ENCODE measurements around the gene PLOD1. TPM values are rescaled to one million over a fixed set of nuclear protein-coding genes. Genes with fewer than 3 reads are reported as not detected.

The PLOD1 gene
- total RNA-seq, 1 donor from 2014 or later, result 147 TPM

DNA sequence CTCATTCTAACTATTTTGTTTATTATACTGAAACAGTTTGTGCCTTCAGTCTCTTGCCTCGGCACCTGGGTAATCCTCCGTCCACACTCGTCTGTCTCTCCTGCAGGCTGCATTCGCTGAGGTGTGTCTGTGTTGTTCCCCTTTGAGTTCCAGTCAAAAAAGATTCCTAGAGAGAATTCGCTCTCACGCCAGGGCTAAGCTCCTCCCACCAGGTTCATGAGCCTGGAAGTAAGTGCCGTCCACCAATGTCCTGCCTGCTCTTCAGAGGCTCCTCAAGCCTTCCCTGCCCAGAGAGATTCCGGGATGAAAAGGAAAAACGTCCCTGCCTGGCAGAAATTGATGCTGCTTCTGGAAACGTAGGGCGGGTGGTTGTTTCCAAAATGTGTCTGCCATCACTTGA lies 21.2 kb upstream of the PLOD1 start:
- DNase-seq (ENCODE audit: low read depth), result no peak
- no peak for TF ChIP-seq CTCF (conservative IDR thresholded peaks at IDR 0.05; ENCODE audit: low read depth, low read length)
- no peak overlapping the region for H3K4me3 ChIP-seq (ENCODE audit: low read depth, low read length)

GRCh38 chr1:11914024-11914423 lies 20.5 kb upstream of the PLOD1 start:
- TF ChIP-seq CTCF (conservative IDR thresholded peaks at IDR 0.05; ENCODE audit: low read depth, low read length), result no peak
- H3K4me3 ChIP-seq (ENCODE audit: low read depth, low read length), result no peak overlapping the region
- no peak for DNase-seq (ENCODE audit: low read depth)

GRCh38 chr1:11918799-11919519 lies 15.6 kb upstream of the PLOD1 start:
- DNase-seq (ENCODE audit: low read depth), result no peak
- no peak for TF ChIP-seq CTCF (conservative IDR thresholded peaks at IDR 0.05; ENCODE audit: low read depth, low read length)
- no peak overlapping the region for H3K4me3 ChIP-seq (ENCODE audit: low read depth, low read length)

DNA sequence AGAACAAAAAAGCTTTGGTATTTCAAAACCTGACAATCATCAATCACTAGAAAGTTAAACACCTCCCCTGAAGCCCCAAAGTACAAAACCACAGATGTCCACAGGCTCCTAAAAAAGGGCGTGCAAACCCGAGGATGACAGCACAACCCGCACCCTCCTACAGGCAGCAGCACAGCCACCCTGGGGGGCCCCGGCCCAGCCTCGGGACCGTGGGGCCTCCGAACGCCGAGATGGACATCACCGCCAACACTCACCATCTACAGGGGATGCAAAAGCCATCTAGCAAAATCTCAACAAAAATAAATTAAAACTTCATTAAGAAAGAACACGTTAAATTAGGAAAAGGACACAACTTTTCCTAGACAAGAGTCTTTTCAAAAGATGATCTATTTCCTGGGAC lies 14.9 kb upstream of the PLOD1 start:
- TF ChIP-seq CTCF (conservative IDR thresholded peaks at IDR 0.05; ENCODE audit: low read depth, low read length), result no peak
- no peak for DNase-seq (ENCODE audit: low read depth)

GRCh38 chr1:11920239-11920903 lies 14.1 kb upstream of the PLOD1 start:
- TF ChIP-seq CTCF (conservative IDR thresholded peaks at IDR 0.05; ENCODE audit: low read depth, low read length), result no peak

More for the DNA sequence above, 14.9 kb upstream of the PLOD1 start:
- H3K4me3 ChIP-seq (ENCODE audit: low read depth, low read length), result no peak overlapping the region

DNA sequence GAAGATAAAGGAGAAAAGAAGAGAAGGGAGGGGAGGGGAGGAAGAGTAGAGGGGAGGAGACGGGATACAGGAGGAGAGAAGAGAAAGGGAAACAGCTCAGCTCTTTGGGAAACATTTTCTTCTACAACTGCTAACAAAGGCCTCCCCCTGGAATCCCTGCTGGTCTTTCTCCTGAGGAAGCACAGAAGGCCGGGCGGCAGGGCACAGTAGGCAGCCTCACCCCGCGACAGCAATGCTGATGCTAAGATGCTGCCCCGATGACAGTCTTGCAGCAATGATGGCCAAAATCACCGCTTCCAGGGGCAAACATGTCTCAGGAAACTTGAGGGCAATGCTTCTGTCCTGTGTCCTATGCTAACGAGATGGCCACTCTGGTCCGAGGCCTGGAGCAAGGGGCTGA lies 13.5 kb upstream of the PLOD1 start:
- TF ChIP-seq CTCF (conservative IDR thresholded peaks at IDR 0.05; ENCODE audit: low read depth, low read length), result no peak
- H3K4me3 ChIP-seq (ENCODE audit: low read depth, low read length), result no peak overlapping the region
- no peak for DNase-seq (ENCODE audit: low read depth)

More at GRCh38 chr1:11920239-11920903, 14.1 kb upstream of the PLOD1 start:
- no peak overlapping the region for H3K4me3 ChIP-seq (ENCODE audit: low read depth, low read length)
- DNase-seq (ENCODE audit: low read depth), result no peak

Measured in epithelial cell of proximal tubule (primary cell).